GM21367 (cell line): ENCODE measurements around the gene DIPK2A.

Experiments used
- ATAC-seq: cut with Tn5 transposase; IDR thresholded peaks from one replicate; pipeline ENCODE4 v1.9.1; 2021; ENCODE audit not compliant: unreplicated experiment

DIPK2A gene

DNA sequence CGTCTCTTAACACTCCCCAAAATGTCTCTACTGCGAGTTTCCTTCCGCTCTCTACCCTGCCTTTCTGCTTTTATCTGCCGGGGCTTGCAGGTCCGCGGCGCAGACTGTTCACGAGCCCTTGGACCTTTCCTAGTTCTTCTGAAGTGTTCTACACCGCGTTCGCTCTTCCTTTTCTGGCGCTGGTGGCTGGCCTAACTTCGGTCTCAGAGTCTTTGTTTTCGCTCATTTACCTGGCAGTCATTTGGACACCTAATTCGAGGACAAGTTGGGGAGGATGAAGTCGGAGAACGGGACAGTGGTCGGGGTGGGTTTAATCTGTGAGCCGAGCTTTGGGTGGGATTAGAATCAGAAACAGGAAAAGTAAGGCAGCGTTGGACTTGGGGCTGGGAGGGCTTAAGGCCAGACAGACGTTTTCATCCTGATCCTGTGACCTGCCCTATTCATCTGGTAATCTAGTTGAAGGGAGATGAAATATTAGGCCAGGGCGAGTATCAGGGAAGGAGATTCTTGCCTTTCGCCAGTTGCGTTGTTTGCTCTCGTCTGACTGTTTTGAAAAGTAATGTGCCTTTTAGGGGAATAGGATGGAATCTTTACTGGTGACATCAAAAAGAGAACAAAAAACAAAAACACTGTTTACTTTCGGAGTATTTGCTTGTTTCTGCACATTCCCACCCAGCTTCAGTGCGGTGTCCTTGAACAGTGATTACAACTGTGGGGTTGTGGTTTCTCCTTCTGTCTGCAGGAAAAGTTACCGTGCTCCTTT, 1.8 kb downstream of the DIPK2A start:
- peak; percentile 25 for ATAC-seq

GRCh38 chr3:143974271-143975238, 2.9 kb downstream of the DIPK2A start:
- no peak for ATAC-seq

GRCh38 chr3:143975554-143976152, 4.0 kb downstream of the DIPK2A start:
- ATAC-seq, result no peak

GRCh38 chr3:143977341-143978262, 6.0 kb downstream of the DIPK2A start:
- ATAC-seq, result peak; percentile 48

DNA sequence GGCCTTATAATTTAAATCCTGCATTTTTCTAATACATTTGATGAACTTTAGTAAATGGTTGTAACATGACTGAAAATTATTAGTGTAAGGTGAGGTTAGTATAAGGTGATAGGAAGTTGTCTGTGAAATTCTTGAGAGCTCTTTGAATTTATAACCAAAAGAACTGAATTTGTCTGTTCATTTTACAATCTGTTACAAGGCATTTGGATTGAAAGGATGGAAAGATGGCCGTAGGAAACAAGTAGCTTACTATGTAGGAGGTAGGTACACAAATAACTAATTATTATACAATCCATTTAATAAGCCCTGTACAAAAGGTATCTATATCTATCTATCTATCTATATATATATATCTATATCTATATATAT, 6.6 kb downstream of the DIPK2A start:
- no peak for ATAC-seq

- ATAC-seq, result no peak
Observed at GRCh38 chr3:143979041-143979440, 7.4 kb downstream of the DIPK2A start.

DNA sequence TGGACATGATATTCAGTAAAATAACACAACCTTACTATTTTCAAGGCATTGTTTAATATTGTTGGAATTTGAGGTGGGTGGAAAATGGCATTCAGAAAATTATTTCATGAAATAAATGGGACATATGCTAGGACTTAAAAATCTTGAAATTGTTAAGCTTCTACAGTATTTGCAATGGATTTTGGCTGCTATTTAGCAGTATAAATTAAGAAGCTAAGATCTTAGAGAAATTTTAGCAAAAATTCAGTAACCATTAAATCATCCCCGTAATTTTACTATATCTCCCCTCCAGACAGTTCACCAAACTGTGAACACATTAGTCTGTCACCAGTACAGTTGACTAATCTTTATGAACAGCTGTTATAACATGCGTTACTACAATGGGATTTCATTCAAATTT, 8.2 kb downstream of the DIPK2A start:
- ATAC-seq, result no peak

DNA sequence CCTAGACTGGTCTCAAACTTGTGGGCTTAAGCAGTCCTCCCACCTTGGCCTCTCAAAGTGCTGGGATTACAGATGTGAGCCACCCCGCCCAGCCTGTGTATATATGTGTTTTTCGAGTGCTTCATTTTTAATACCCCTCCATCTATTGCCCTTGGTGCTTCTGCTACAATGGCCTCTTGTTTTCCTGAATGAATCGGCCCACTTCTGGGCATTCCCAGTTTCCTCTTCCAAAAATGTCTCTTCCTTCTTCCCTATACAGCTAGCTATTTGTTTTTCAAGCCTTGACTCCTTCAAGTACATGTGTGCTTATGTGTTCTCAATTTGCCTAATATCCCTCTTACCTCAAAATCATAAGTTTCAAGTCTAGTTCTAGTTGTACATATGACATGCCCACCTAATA, 16.7 kb downstream of the DIPK2A start:
- no peak for ATAC-seq

GRCh38 chr3:143989461-143989860, 17.8 kb downstream of the DIPK2A start:
- ATAC-seq, result no peak

- no peak for ATAC-seq
Observed at GRCh38 chr3:143991713-143992112, 20.1 kb downstream of the DIPK2A start.

- no peak for ATAC-seq
Observed at GRCh38 chr3:143998266-143998665, 26.6 kb downstream of the DIPK2A start.

DNA sequence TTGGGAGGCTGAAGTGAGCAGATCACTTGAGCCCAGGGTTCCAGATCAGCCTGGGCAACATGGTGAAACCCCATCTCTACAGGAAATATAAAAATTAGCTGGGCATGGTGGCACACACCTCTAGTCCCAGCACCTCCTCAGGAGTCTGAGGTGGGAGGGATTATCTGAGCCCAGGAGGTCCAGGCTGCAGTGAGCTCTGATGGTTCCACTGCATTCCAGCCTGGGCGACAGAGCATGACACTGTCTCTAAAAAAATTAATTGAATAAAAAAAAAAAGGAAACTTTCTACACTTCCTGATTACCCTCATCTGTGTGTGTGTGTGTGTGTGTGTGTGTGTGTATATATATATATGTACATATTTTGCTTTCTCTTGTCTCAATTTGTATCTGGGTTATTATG, 31.4 kb downstream of the DIPK2A start:
- ATAC-seq, result no peak

DNA sequence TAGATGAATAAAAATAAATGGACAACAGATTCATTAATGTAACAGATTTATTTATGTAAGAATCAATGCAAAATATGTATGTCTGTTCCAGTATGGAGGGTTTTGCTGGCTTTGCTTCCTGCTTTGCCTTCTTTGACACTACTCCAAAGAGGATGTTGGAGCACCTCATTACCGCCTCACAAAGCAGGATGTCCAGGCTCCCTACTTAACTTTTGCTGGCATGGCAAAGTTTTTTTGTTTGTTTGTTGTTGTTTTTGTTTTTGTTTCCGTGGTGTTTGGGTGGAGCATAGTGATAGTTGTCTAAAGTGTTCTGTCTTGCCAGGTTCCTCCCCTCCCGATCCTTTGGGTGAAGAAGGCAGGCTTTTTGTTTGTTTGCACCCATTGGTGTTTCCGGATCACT, 38.7 kb downstream of the DIPK2A start:
- no peak for ATAC-seq

GRCh38 chr3:144011251-144011799, 39.7 kb downstream of the DIPK2A start:
- no peak for ATAC-seq

DNA sequence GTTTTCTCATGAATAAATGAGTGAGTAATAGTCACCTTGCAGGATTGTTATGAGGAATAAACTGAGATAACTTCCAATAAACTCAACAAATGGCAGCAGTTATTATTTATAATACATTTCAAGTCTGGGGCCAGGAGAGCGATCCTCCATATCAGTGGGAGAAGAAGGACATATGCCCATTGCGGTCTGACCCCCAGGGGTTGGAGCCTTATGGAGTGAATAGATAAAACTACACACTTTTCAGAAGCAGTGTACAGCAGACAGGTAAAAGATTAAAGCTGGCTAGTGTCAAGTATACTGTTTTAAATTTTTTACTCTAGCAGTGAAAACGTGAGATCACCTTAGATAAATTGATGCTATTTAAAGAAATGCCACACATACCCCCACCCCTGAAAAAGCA, 43.5 kb downstream of the DIPK2A start:
- ATAC-seq, result no peak

- ATAC-seq, result no peak
Observed at GRCh38 chr3:144018776-144019175, 47.2 kb downstream of the DIPK2A start.
